Brain microvascular endothelial cell (primary cell): ENCODE measurements around the gene MICA.
"Not testable (repeated sequence)": the region's sequence is repeated elsewhere in the genome, so short reads cannot be mapped to it uniquely, and the experiment has no call there.

Experiments
- DNase-seq: peaks from one replicate; pipeline ENCODE4 v3.0.0-alpha.2; 2020
- H3K27ac ChIP-seq: fragments of 250-450 bp; sonication (Bioruptor Pico); 2 replicates; pipeline ENCODE4 v1.5.1; 2020; ENCODE audit warnings: mild to moderate bottlenecking, moderate library complexity
- H3K27me3 ChIP-seq: fragments of 250-450 bp; sonication (Bioruptor Pico); replicated peaks from 2 replicates; pipeline ENCODE4 v1.5.1; 2020; ENCODE audit warnings: mild to moderate bottlenecking
- H3K36me3 ChIP-seq: fragments of 250-450 bp; sonication (Bioruptor Pico); replicated peaks from 2 replicates; pipeline ENCODE4 v1.5.1; 2020; ENCODE audit warnings: mild to moderate bottlenecking
- H3K4me3 ChIP-seq: 2 replicates; pipeline ENCODE4 v1.5.1; 2011; ENCODE audit warnings: low read depth, mild to moderate bottlenecking, control low read depth, low read length, moderate library complexity
- in situ Hi-C: cut with HindIII; loops from 2 replicates; pipeline ENCODE4 v1.10.0; 2017; ENCODE audit warnings: low sequenced_read_pairs, low pct_ligation_motif_present
- TF ChIP-seq, protein P1 (sequence below): IDR thresholded peaks from 2 replicates; pipeline ENCODE4 v1.5.1; 2011; ENCODE audit warnings: low read depth, mild to moderate bottlenecking, moderate library complexity, low read length, control low read depth, inconsistent platforms; ENCODE audit errors: missing control alignments

The MICA gene

DNA sequence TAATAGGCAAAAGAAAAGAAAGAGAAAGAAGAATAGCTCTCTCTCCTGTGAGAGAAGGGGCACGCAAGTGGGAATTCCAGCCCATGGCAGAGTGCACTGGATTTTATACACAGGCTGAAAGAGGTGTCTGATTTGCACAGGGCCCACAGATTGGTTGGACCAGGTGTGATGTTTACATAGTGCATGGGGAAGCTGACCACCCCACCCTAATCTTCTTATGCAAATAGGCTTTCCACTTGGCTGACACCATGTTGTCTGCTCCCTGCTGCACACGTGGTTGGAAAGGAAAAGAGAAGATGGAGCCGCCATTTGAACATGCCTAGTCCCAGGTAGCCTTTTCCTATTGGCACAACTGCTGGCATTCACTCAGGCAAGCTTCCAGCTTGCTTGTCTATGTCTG is 20.2 kb downstream of the MICA start:
- H3K27me3 ChIP-seq, result no peaks in the 10 kb centered on the region
- H3K4me3 ChIP-seq, result no peak overlapping the region
- in situ Hi-C loops, result no loop called here
- no peak for DNase-seq
- TF ChIP-seq, protein P1, sequence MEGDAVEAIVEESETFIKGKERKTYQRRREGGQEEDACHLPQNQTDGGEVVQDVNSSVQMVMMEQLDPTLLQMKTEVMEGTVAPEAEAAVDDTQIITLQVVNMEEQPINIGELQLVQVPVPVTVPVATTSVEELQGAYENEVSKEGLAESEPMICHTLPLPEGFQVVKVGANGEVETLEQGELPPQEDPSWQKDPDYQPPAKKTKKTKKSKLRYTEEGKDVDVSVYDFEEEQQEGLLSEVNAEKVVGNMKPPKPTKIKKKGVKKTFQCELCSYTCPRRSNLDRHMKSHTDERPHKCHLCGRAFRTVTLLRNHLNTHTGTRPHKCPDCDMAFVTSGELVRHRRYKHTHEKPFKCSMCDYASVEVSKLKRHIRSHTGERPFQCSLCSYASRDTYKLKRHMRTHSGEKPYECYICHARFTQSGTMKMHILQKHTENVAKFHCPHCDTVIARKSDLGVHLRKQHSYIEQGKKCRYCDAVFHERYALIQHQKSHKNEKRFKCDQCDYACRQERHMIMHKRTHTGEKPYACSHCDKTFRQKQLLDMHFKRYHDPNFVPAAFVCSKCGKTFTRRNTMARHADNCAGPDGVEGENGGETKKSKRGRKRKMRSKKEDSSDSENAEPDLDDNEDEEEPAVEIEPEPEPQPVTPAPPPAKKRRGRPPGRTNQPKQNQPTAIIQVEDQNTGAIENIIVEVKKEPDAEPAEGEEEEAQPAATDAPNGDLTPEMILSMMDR, result no peak
- H3K36me3 ChIP-seq, result no peaks in the 10 kb centered on the region
- no peak overlapping the region for H3K27ac ChIP-seq

DNA sequence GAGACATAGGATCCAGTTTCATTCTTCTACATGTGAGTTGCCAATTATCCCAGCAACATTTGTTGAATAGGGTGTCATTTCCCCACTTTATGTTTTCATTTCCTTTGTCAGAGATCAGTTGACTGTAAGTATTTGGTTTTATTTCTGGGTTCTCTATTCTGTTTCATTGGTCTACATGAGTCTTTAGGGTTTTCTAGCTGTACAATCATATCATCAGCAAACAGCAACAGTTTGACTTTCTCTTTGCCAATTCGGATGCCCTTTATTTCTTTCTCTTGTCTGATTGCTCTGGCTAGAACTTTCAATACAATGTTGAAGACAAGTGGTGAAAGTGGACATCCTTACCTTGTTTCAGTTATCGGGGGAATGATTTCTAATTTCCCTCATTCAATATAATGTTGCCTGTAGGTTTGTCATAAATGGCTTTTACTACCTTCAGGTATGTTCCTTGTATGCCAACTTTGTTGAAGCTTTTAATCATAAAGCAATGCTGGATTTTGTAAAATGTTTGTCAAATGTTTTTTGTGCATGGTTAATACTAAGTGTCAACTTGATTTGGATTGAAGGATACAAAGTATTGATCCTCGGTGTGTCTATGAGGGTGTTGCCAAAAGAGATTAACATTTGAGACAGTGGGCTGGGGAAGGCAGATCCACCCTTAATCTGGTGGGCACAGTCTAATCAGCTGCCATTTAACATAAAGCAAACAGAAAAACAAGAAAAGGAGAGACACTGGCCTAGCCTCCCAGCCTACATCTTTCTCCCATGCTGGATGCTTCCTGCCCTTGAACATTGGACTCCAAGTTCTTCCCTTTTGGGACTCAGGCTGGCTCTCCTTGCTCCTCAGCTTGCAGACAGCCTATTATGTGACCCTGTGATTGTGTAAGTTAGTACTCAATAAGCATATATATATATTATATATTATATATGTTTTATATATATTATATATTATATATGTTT is 23.3 kb downstream of the MICA start:
- in situ Hi-C loops, result no loop called here
- no peak overlapping the region for H3K4me3 ChIP-seq
- H3K36me3 ChIP-seq, result no peaks in the 10 kb centered on the region
- H3K27ac ChIP-seq, result no peak overlapping the region
- DNase-seq, result no peak
- TF ChIP-seq, protein P1, result no peak
- no peaks in the 10 kb centered on the region for H3K27me3 ChIP-seq

DNA sequence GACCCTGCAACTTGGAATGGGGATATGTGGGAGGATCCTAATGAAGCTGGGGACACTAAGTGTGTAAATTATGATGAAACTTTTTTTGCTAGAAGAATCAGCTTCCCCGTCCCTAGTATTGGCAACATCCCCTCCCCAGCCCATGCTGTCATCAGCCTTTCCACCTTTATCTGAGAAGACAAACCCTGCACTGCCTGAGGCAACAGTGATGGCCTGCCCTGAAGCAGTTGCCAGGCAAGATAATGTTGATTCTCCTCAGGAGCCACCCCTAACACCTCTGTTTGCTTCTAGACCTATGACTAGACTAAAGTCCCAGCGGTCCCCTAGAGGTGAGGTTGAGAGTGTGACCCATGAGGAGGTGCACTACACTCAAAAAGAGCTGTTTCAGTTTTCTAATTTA is 27.1 kb downstream of the MICA start:
- H3K27ac ChIP-seq, result no peak overlapping the region
- TF ChIP-seq, protein P1, result no peak
- no peaks in the 10 kb centered on the region for H3K27me3 ChIP-seq
- no peaks in the 10 kb centered on the region for H3K36me3 ChIP-seq
- in situ Hi-C loops, result no loop called here
- no peak overlapping the region for H3K4me3 ChIP-seq
- DNase-seq, result no peak

DNA sequence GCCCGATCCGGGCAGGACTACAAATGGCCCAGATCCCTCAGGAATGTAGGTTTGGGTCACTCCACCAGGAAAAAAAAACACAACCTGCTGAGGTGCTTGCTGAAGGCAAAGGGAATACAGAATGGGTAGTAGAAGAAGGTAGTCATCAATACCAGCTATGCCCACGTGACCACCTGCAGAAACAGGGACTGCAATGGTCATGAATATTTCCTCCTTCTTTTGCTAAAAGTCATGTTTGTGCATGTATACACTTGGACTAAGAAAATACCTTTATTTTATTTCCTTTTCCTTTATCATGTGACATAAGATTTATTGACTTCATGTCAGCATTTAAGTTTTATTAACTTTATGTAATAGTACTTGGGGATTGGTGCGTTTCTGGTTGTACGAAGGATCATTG is 31.7 kb downstream of the MICA start:
- in situ Hi-C loops, H3K36me3 ChIP-seq, H3K27ac ChIP-seq, H3K27me3 ChIP-seq, H3K4me3 ChIP-seq, DNase-seq: not testable (repeated sequence)

DNA sequence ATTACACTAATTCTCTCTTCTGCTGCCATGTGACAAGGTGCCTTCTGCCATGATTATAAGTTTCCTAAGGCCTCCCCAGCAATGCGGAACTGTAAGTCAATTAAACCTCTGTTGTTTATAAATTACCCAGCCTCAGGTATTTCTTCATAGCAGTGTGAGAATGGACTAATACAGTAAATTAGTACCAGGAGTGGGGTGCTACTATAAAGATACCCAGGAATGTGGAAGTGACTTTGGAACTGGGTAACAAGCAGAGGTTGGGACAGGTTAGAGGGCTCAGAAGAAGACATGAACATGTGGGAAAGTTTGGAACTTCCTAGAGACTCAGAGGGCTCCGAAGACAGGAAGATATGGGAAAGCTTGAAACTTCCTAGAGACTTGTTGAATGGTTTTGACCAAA is 34.8 kb downstream of the MICA start:
- in situ Hi-C loops, result no loop called here
- no peak for DNase-seq
- H3K36me3 ChIP-seq, result no peaks in the 10 kb centered on the region
- no peak overlapping the region for H3K4me3 ChIP-seq
- no peaks in the 10 kb centered on the region for H3K27me3 ChIP-seq
- TF ChIP-seq, protein P1, result no peak
- no peak overlapping the region for H3K27ac ChIP-seq

DNA sequence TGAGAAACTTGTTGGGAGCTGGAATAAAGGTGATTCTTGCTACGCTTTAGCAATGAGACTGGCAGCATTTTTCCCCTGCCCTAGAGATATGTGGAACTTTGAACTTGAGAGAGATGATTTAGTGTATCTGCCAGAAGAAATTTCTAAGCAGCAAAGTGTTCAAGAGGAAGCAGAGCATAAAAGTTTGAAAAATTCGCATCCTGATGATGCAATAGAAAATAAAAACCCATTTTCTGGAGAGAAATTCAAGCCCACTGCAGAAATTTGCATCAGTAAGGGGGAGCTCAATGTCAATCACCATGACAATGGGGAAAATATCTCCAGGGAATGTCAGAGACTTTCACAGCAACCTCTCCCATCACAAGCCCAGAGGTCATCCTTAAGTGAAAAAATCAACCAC is 35.3 kb downstream of the MICA start:
- DNase-seq, result no peak
- Histone ChIP-seq H3K36me3 (no peaks in the 10 kb centered on the region), H3K27ac (no peak overlapping the region), H3K27me3 (no peaks in the 10 kb centered on the region), H3K4me3 (no peak overlapping the region)
- in situ Hi-C loops, result no loop called here
- TF ChIP-seq, protein P1, result no peak
